IgD-negative memory B cell (primary cell): ENCODE data around the gene TMEM233. TPM values are rescaled to one million over a fixed set of nuclear protein-coding genes. Genes with fewer than 3 reads are reported as not detected.
A peak's percentile ranks its signal among the peaks of the same experiment; 100 is the strongest.

ENCODE experiments used
- H3K27ac Mint-ChIP-seq, 3 donors: one replicate each; pipeline ENCODE4 v1.8.0; 2020 to 2022; ENCODE audit warnings: mild to moderate bottlenecking in 3 of 3, mixed read lengths in 3 of 3, moderate library complexity in 1 of 3
- H3K27me3 Mint-ChIP-seq: one replicate; pipeline ENCODE4 v1.8.0; 2021; ENCODE audit warnings: mixed read lengths
- H3K36me3 Mint-ChIP-seq: one replicate; pipeline ENCODE4 v1.8.0; 2020; ENCODE audit warnings: mild to moderate bottlenecking, mixed read lengths
- H3K4me1 Mint-ChIP-seq, 3 donors: one replicate each; pipeline ENCODE4 v1.8.0; 2020 to 2022; ENCODE audit warnings: mixed read lengths in 3 of 3, mild to moderate bottlenecking in 1 of 3
- H3K4me3 Mint-ChIP-seq, 4 donors: one replicate each; pipeline ENCODE4 v1.8.0; 2020 to 2022; ENCODE audit warnings: mild to moderate bottlenecking in 4 of 4, mixed read lengths in 4 of 4, moderate library complexity in 3 of 4
- H3K9me3 Mint-ChIP-seq, 3 donors: one replicate each; pipeline ENCODE4 v1.8.0; 2020 to 2021; ENCODE audit warnings: mixed read lengths in 3 of 3, mild to moderate bottlenecking in 1 of 3
- polyA plus RNA-seq: library from polyadenylated mRNA; unstranded; fragments of 300-500 nt; fragmentation: Illumina TruSeq; gene quantifications from one replicate; pipeline ENCODE4 v1.2.3, GENCODE V29; 2021

Gene TMEM233
- polyA plus RNA-seq, 1 donor from 2014 or later, result not detected

DNA sequence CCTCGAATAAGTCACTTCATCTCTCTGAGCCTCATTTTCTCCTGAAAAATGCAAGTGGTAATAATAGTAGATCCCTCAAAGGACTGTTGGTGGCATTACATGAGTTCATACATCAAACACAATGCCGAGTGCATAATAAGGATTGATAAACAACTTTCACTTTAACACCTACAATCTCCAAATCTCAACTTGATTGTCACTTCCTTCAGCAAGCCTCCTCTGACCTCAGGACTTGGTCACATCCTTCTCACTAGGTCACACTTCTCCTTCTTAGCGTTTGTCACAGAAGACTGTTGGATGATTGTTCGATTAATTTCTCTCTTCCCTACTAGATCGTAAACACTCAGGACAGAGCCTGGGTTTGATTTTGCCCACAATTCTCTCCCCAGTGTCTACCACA is 66.5 kb downstream of the TMEM233 start:
- Mint-ChIP-seq H3K9me3 (no peaks in the 10 kb centered on the region), H3K4me1 (peaks cover 0 to 8% (median 0%) of the 10 kb centered on the region in 3 donors), H3K27me3 (no peaks in the 10 kb centered on the region), H3K4me3 (peak overlapping the region in 2 of 4 donors; percentile 50 to 55), H3K27ac (no peak overlapping the region), H3K36me3 (peaks cover 3% of the 10 kb centered on the region)

DNA sequence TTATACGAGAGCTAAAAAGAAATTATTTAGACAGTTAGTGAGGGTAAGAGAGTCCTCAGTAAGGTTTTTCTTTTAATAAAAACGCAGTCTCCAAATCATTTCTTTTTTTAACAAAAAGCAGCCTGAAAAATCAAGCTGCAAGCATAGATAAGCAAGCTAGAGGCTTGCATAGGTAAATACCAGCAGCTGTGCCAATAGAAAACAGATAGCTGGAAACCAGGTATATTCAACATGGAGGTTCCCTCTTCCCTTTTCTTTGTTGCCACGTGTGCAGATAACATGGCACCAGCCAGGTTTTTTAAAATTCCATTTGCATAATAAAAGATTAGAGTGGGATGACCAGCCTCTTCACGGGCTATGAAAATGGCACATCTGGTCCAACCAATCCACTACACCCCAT is 68.3 kb downstream of the TMEM233 start:
- Mint-ChIP-seq H3K27ac (no peak overlapping the region), H3K9me3 (no peaks in the 10 kb centered on the region), H3K4me3 (no peak overlapping the region), H3K36me3 (peaks cover 3% of the 10 kb centered on the region), H3K27me3 (no peaks in the 10 kb centered on the region), H3K4me1 (peaks cover 7 to 18% (median 10%) of the 10 kb centered on the region in 3 donors)

DNA sequence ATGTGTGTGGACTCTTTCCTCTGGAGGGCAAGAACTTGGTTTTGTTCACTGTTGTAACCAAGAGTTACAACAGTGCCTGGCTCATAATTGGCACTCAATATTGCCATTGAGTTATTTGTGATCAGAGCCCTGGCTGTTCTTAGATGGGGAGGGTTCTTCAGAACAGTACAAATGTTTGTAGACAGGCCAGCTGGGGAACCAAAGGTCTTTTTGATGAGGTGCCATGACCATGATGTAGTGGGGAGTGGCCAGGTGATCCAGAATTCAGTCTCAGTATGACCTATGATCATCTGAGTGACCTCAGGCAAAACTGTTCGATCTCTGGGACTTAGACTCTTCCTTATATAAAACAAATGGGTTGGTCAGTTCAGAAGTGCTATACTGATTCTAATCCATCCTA is 71.1 kb downstream of the TMEM233 start:
- H3K4me1 Mint-ChIP-seq, result peaks cover 17 to 27% (median 26%) of the 10 kb centered on the region in 3 donors
- peak overlapping the region in 1 of 3 donors; percentile 71 for H3K27ac Mint-ChIP-seq
- no peak overlapping the region for H3K4me3 Mint-ChIP-seq
- no peaks in the 10 kb centered on the region for H3K9me3 Mint-ChIP-seq
- H3K27me3 Mint-ChIP-seq, result no peaks in the 10 kb centered on the region
- peaks cover 7% of the 10 kb centered on the region for H3K36me3 Mint-ChIP-seq

DNA sequence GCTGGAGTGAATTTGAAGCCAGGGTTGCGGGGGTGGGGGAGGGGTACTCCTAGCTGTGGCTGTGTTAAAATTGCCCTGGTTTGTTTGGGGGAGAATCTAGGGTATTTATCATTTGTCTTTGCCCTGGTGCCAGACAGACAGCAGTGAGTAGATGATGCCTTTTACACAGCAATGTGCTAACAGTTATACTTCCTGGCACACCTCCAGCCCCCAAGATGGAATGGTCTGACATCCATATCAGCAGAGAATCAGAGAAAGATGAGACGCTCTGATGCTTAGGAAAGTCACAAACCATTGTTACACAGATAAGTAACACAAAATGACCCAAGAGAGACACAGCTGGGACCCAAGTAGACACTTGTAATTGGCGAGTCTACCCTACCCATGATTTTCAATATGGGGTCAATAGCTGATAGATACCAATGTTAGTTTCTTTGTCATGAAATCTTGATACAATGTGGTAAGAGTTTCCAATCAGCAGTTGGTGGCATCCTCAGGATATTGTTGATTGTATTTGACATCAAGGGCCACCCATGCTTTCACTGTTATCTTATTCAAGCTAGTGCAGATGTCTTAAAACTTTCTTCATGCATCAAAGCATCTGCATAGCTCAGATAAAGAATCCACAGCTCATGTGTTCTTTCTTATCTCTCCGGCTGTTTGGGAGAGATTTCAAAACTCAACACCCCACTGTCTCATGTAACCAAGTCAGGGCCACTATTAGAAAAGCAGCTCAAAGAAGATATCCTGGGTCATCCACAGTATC is 71.8 kb downstream of the TMEM233 start:
- Mint-ChIP-seq H3K9me3 (no peaks in the 10 kb centered on the region), H3K4me1 (peaks cover 22 to 33% (median 27%) of the 10 kb centered on the region in 3 donors), H3K4me3 (peak overlapping the region in 1 of 4 donors; percentile 17), H3K27ac (peak overlapping the region in 2 of 3 donors; percentile 71 to 85), H3K27me3 (no peaks in the 10 kb centered on the region), H3K36me3 (peaks cover 7% of the 10 kb centered on the region)

DNA sequence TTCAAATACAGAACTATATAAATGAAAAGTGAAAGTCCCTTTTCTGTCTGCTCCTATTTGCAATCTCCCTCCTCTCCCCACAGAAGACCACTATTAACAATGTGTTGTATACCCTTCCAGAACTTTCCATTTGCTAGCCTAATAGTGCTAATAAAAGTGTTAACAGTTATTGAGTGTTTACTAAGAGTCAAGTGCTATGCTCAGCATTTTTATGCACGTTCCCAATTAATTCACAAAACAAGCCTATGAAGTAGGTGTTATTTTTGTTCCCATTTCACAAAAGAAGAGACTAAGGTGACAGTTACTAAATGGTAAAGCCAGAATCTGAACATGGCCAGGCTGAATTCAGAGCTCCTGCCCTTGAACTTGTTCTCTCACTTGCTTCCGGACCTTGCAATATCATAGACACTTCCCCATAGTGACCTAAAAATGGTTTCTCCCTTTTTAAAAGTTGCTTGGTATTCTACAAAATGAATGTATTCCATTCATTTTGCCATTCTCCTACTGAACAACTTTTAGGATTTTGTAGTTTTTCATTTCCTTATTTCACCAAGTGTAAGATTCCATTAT is 72.7 kb downstream of the TMEM233 start:
- peak overlapping the region; percentile 85 to 90 (median 90) for H3K27ac Mint-ChIP-seq
- peak overlapping the region; percentile 67 to 97 (median 94) for H3K4me3 Mint-ChIP-seq
- H3K9me3 Mint-ChIP-seq, result no peaks in the 10 kb centered on the region
- peaks cover 29 to 42% (median 37%) of the 10 kb centered on the region in 3 donors for H3K4me1 Mint-ChIP-seq
- H3K27me3 Mint-ChIP-seq, result no peaks in the 10 kb centered on the region
- H3K36me3 Mint-ChIP-seq, result peaks cover 7% of the 10 kb centered on the region

DNA sequence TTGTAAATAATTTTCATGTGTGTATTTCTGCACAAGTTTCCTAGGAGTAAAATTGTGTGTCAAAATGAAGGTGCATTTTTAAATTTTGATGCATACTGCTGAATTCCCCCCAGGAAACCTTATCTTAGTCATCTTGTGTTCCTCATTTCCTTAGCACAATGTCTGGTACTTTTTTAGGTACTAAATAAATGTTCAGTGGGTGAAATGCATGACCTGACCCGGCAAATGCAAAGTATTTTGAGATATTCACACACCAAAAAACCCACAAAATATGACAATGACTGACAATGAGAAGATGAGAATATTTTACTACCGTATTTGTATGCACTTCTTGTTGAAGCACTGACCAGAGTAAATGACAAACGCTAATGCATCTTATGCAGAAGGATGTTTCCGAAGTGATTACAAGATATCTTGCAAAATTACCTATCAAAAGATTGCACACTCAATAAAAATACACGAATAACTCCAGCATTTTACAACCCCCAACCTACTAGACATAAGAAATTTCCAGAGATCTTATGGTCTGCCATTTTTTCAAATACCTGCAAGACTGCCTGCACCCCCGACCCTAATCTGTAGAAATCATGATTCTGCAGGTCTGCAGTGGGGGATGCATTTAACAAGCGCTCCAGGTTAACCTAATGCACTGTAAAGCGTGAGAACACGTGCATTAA is 73.5 kb downstream of the TMEM233 start:
- peaks cover 7% of the 10 kb centered on the region for H3K36me3 Mint-ChIP-seq

DNA sequence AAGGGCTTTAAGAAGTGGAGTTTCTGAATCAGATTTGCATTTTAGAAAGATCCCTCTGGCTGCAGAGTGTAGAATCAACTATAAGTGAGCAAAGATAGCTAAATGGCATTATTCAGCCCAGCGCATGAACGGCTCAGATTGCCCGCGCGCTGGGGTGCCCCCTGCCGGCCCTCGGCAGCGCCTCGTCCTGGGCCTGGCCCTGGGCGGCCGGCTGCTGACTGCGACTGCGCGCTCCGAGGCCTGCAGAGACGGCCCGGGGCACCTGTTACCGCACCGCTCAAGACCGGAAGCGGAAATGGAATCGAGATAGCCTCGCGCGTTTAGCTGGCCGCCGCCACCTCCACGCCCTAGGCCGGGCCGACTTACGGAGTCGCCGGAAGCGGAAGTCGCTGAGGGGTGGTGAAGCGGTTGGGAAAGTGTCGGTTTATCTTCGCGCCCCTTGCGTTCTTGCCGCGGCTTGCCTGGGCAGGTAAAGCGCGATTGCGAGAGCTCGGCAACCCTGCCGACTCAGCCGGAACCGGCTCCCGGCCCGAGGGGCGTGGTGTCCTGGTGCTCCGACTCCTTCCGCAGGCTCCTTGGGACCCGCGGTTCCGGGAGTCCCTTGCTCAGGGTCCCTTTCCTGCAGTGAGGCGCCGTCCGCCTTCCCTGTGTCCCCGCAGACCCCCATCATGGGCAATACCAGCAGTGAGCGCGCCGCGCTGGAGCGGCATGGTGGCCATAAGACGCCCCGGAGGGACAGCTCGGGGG is 74.2 kb downstream of the TMEM233 start, which contains the start of gene PRKAB1:
Gene PRKAB1, plus strand, starts transcription at position 557 of the 747 bp plus-strand sequence. Its CDS starts 112 bp downstream, at position 669.
- H3K27me3 Mint-ChIP-seq, result no peaks in the 10 kb centered on the region
- peak within 1 kb of the TSS; percentile 94 to 96 (median 95) for H3K27ac Mint-ChIP-seq
- H3K4me3 Mint-ChIP-seq, result peak within 1 kb of the TSS; percentile 89 to 97 (median 94)
- H3K4me1 Mint-ChIP-seq, result peaks cover 29 to 54% (median 47%) of the 10 kb centered on the region in 3 donors
- peaks cover 7% of the 10 kb centered on the region for H3K36me3 Mint-ChIP-seq
- H3K9me3 Mint-ChIP-seq, result no peaks in the 10 kb centered on the region

More for the DNA sequence above, 73.5 kb downstream of the TMEM233 start:
- H3K9me3 Mint-ChIP-seq, result no peaks in the 10 kb centered on the region
- peak overlapping the region; percentile 89 to 97 (median 94) for H3K4me3 Mint-ChIP-seq
- H3K27ac Mint-ChIP-seq, result peak overlapping the region; percentile 94 to 96 (median 95)
- peaks cover 29 to 49% (median 42%) of the 10 kb centered on the region in 3 donors for H3K4me1 Mint-ChIP-seq
- no peaks in the 10 kb centered on the region for H3K27me3 Mint-ChIP-seq

DNA sequence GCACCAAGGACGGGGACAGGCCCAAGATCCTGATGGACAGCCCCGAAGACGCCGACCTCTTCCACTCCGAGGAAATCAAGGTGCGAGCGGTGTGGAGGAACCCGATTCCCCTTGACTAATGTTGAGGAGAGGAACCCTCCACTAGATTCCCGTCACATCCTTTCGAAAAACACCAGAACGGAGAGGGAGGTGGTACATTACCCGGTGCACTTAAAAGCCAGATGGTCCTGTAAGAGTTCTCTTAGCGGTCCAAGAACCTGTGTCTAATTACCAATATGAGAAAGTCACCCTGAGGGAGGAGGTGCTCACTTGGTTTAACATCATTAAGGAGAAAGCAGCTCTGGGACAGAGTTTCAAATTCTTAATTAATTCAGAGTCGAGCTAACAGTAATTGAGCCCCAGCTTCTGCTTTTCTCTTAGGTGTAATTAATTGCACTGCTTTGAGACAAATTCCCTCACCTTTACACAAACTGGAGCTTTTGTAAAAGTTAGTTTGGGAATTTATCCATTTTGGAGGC is 74.8 kb downstream of the TMEM233 start:
- H3K27ac Mint-ChIP-seq, result peak overlapping the region; percentile 94 to 96 (median 95)
- peaks cover 7% of the 10 kb centered on the region for H3K36me3 Mint-ChIP-seq
- no peaks in the 10 kb centered on the region for H3K27me3 Mint-ChIP-seq
- H3K9me3 Mint-ChIP-seq, result no peaks in the 10 kb centered on the region
- peak overlapping the region; percentile 89 to 97 (median 94) for H3K4me3 Mint-ChIP-seq
- peaks cover 32 to 61% (median 54%) of the 10 kb centered on the region in 3 donors for H3K4me1 Mint-ChIP-seq

DNA sequence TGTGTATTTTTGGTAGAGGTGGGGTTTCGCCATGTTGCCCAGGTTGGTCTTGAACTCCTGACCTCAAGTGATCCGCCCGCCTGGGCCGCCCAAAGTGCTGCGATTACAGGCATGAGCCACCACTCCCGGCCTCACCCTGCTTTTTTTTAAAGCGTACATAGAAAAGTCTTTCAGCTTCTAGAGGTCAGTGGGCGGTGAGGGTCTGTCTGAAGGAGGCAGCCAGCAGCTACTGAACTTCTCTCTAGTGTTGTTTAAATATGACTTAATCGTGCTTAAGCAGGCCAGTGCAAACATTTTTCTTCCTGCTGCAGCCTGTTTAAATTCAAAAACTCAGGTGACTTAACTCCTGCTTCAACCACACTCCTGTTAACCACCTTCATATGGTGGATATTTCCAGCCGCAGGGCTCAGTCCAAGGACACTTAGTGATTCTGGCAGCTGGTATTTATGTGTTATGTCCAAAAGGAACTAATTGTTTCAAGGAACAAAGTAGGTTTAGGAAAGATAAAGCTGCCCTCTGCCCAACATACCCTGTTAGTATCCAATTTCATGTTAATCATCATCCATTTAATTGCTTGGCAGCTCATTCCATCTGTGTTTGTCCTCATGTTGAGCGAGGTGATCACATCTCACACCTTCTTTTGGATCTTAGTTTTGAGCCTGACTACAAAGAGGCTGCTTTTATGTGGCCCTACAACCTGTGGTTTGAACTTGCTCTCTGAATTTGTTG is 76.3 kb downstream of the TMEM233 start:
- Mint-ChIP-seq H3K4me1 (peaks cover 32 to 63% (median 57%) of the 10 kb centered on the region in 3 donors), H3K27ac (peak overlapping the region; percentile 62 to 88 (median 69)), H3K9me3 (no peaks in the 10 kb centered on the region), H3K36me3 (peaks cover 3% of the 10 kb centered on the region), H3K4me3 (peak overlapping the region; percentile 63 to 90 (median 70)), H3K27me3 (no peaks in the 10 kb centered on the region)

DNA sequence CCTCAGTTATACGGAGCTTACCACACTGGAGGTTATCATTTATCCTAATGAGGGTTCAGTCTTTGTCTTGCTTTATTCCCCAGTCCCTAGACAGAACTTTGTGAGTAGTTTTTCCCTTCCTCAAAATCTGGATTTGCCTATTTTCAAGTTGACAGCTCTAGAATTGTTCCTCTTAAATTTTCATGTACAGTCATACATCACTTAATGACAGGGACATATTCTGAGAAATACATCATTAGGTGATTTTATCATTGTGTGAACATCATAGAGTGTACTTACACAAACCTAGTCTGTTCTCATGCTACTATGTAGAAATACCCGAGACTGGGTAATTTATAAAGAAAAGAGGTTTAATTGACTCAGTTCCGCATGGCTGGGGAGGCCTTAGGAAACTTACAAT is 77.5 kb downstream of the TMEM233 start:
- Mint-ChIP-seq H3K36me3 (peaks cover 7% of the 10 kb centered on the region), H3K27ac (peak overlapping the region; percentile 4 to 69 (median 62)), H3K4me1 (peaks cover 35 to 61% (median 57%) of the 10 kb centered on the region in 3 donors), H3K4me3 (peak overlapping the region in 1 of 4 donors; percentile 73), H3K9me3 (no peaks in the 10 kb centered on the region), H3K27me3 (no peaks in the 10 kb centered on the region)

DNA sequence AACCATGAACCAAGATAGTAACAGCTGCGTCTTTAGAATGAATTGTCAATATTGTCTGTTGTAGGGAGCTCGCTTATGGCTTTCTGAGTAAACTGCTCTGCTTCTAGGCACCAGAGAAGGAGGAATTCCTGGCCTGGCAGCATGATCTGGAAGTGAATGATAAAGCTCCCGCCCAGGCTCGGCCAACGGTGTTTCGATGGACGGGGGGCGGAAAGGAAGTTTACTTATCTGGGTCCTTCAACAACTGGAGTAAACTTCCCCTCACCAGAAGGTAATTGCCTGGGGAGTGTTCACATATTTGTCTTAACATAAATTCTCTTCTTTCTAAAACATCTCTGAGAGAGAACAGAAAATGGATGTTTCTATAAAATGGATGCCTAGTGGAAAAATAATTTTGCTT is 78.6 kb downstream of the TMEM233 start:
- H3K27me3 Mint-ChIP-seq, result no peaks in the 10 kb centered on the region
- peak overlapping the region in 2 of 3 donors; percentile 10 to 62 for H3K27ac Mint-ChIP-seq
- H3K4me1 Mint-ChIP-seq, result peaks cover 27 to 50% (median 45%) of the 10 kb centered on the region in 3 donors
- H3K9me3 Mint-ChIP-seq, result no peaks in the 10 kb centered on the region
- peak overlapping the region in 2 of 4 donors; percentile 23 to 73 for H3K4me3 Mint-ChIP-seq
- peaks cover 10% of the 10 kb centered on the region for H3K36me3 Mint-ChIP-seq

DNA sequence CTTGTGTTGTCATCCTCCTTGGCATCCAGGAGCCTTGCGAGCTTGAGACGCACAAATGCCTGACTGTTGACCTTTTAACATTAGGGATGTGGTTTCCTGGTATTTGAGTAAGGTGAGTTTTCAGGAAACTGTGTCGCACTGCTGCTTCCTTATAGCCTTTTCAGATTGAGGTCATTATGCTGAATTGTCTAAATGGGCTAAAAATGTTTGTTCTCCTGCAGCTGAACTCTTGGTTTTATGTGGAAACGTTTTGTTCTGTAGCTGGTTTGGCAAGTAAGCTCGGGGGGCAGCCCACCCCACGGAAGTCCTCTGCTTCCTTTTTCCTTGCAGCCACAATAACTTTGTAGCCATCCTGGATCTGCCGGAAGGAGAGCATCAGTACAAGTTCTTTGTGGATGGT is 80.1 kb downstream of the TMEM233 start:
- Mint-ChIP-seq H3K4me1 (peaks cover 22 to 44% (median 39%) of the 10 kb centered on the region in 3 donors), H3K36me3 (peaks cover 7% of the 10 kb centered on the region), H3K27ac (peak overlapping the region in 2 of 3 donors; percentile 59 to 77), H3K27me3 (no peaks in the 10 kb centered on the region), H3K9me3 (no peaks in the 10 kb centered on the region), H3K4me3 (peak overlapping the region in 2 of 4 donors; percentile 30 to 72)

DNA sequence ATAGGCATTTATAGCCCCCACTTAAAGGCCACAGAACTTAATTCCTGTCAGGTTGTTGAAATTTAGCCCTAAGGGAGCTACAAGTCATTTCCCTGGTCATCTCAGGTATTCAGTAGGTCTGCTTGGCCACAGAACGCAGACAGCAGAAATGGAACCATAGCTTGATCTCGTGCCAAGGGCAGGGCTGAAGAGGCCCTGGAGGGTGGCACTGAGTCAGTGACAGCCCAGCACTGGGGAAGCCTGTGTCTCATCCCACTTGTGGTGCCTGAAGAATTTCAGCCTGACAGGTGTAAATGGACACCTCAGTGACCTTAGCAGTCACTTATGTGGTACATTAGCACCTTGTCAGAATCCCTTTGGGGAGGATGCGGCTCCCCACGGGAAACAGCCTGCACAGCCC is 81.0 kb downstream of the TMEM233 start:
- Mint-ChIP-seq H3K9me3 (no peaks in the 10 kb centered on the region), H3K27me3 (no peaks in the 10 kb centered on the region), H3K36me3 (peaks cover 7% of the 10 kb centered on the region), H3K4me1 (peaks cover 22 to 47% (median 37%) of the 10 kb centered on the region in 3 donors), H3K4me3 (peak overlapping the region in 1 of 4 donors; percentile 30), H3K27ac (peak overlapping the region in 1 of 3 donors; percentile 77)
